CD8-positive, alpha-beta memory T cell (primary cell): ENCODE results near the gene XG. TPM values are rescaled to one million over a fixed set of nuclear protein-coding genes. Genes with fewer than 3 reads are reported as not detected.
"Not testable (repeated sequence)": the region's sequence is repeated elsewhere in the genome, so short reads cannot be mapped to it uniquely, and the experiment has no call there.

ENCODE experiments used
- CTCF ChIA-PET: fragments of 350-600 bp; sonication (Branson Sonifier 250); formaldehyde crosslinking; loops from one replicate; lab custom pipeline; 2021; ENCODE audit warnings: antibody characterized with exemption; lab: Charles Lee
- POLR2A ChIA-PET: fragments of 350-600 bp; sonication (Branson Sonifier 250); formaldehyde crosslinking; loops from one replicate; lab custom pipeline; 2021; ENCODE audit warnings: antibody characterized with exemption; lab: Charles Lee
- DNase-seq, 5 donors: peaks; one replicate each; pipeline versions ENCODE4 v3.0.0 to v3.0.0-alpha.2; 2020 to 2022; ENCODE audit warnings: mixed read lengths in 1 of 5
- H3K27ac ChIP-seq: one replicate; pipeline ENCODE4 v1.7.0; 2013; ENCODE audit warnings: low read depth, mild to moderate bottlenecking, low read length, moderate library complexity
- H3K27me3 ChIP-seq: 2 replicates; pipeline ENCODE4 v1.7.0; 2013; ENCODE audit warnings: low read length, mild to moderate bottlenecking; ENCODE audit not compliant: insufficient read depth, poor library complexity, severe bottlenecking
- H3K36me3 ChIP-seq: 2 replicates; pipeline ENCODE4 v1.7.0; 2013; ENCODE audit warnings: mild to moderate bottlenecking, low read length, moderate library complexity; ENCODE audit not compliant: insufficient read depth
- H3K4me1 ChIP-seq: 2 replicates; pipeline ENCODE4 v1.7.0; 2013; ENCODE audit warnings: mild to moderate bottlenecking, low read length, moderate library complexity; ENCODE audit not compliant: insufficient read depth
- H3K4me3 ChIP-seq: 2 replicates; pipeline ENCODE4 v1.7.0; 2013; ENCODE audit warnings: mild to moderate bottlenecking, low read length
- H3K9me3 ChIP-seq: 2 replicates; pipeline ENCODE4 v1.7.0; 2013; ENCODE audit warnings: mild to moderate bottlenecking, low read length
- H3K27ac Mint-ChIP-seq, 8 donors: one replicate each; pipeline ENCODE4 v1.8.0; 2020 to 2021; ENCODE audit warnings: mixed read lengths in 8 of 8, mild to moderate bottlenecking in 6 of 8, inconsistent platforms in 3 of 8, moderate library complexity in 3 of 8
- H3K27me3 Mint-ChIP-seq, 2 donors: one replicate each; pipeline ENCODE4 v1.8.0; 2020 to 2021; ENCODE audit warnings: mixed read lengths in 2 of 2, mild to moderate bottlenecking in 1 of 2, moderate library complexity in 1 of 2
- H3K36me3 Mint-ChIP-seq, 3 donors: one replicate each; pipeline ENCODE4 v1.8.0; 2020 to 2021; ENCODE audit warnings: mixed read lengths in 3 of 3, inconsistent platforms in 1 of 3, mild to moderate bottlenecking in 1 of 3
- H3K4me1 Mint-ChIP-seq, 3 donors: one replicate each; pipeline ENCODE4 v1.8.0; 2020 to 2021; ENCODE audit warnings: mixed read lengths in 3 of 3, inconsistent platforms in 1 of 3, mild to moderate bottlenecking in 1 of 3
- H3K4me3 Mint-ChIP-seq, 7 donors: one replicate each; pipeline ENCODE4 v1.8.0; 2020 to 2021; ENCODE audit warnings: mixed read lengths in 7 of 7, mild to moderate bottlenecking in 6 of 7, moderate library complexity in 4 of 7, inconsistent platforms in 2 of 7
- H3K9me3 Mint-ChIP-seq, 5 donors: one replicate each; pipeline ENCODE4 v1.8.0; 2020 to 2022; ENCODE audit warnings: mixed read lengths in 5 of 5, mild to moderate bottlenecking in 3 of 5, moderate library complexity in 2 of 5, inconsistent platforms in 1 of 5
- polyA plus RNA-seq: library from polyadenylated mRNA; unstranded; fragments of 300-500 nt; fragmentation: Illumina TruSeq; gene quantifications from one replicate; pipeline ENCODE4 v1.2.3, GENCODE V29; 2021
- total RNA-seq, 2 experiments: library from RNA; stranded (reverse); gene quantifications; one replicate each; pipeline ENCODE4 v1.2.3, GENCODE V29; 2021

The XG gene, protein sequence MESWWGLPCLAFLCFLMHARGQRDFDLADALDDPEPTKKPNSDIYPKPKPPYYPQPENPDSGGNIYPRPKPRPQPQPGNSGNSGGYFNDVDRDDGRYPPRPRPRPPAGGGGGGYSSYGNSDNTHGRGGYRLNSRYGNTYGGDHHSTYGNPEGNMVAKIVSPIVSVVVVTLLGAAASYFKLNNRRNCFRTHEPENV
- total RNA-seq (not detected), polyA plus RNA-seq (not detected)

GRCh38 chrX:2751874-2752300 lies at the start of gene XG:
Gene XG (plus strand): TSS chrX:2752040. CDS start chrX:2752275, 235 bp downstream.
- POLR2A ChIA-PET, H3K27me3 ChIP-seq, H3K4me1 Mint-ChIP-seq, H3K9me3 ChIP-seq, H3K36me3 Mint-ChIP-seq, H3K27ac ChIP-seq, H3K9me3 Mint-ChIP-seq, H3K27me3 Mint-ChIP-seq, H3K4me1 ChIP-seq, H3K4me3 ChIP-seq, DNase-seq, CTCF ChIA-PET, H3K36me3 ChIP-seq, H3K4me3 Mint-ChIP-seq: not testable (repeated sequence)
- H3K27ac Mint-ChIP-seq: peak within 1 kb of the TSS in 1 of 8 donors; percentile 63

DNA sequence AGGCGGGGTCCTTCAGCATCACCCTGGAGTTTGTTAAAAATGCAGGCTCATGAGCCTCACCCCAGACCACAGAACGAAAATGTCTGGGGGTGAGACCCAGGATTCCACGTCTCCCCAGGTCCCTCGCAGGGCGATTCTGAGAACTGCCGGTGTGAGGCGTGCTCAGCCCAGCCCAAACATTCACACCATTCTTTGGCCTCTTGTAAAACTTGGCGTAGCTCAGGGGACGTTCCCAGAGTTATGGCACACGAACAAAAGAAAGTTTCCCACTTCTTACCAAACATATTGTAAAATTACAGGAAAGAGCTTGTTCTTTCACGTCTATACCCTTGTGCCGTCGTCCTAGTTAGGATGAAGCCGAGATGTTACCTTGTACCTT lies 47.9 kb upstream of the XG start:
- H3K4me1 ChIP-seq: peaks cover 88% of the 10 kb centered on the region
- ChIA-PET POLR2A (no interaction called here), CTCF (no interaction called here)
- no peak for DNase-seq
- H3K36me3 Mint-ChIP-seq: peaks cover 0 to 55% (median 18%) of the 10 kb centered on the region in 3 donors
- H3K27ac ChIP-seq: no peak overlapping the region
- H3K9me3 ChIP-seq: no peaks in the 10 kb centered on the region
- peak overlapping the region; percentile 55 to 75 (median 63) for H3K4me3 Mint-ChIP-seq
- H3K27ac Mint-ChIP-seq: peak overlapping the region; percentile 79 to 97 (median 88)
- no peak overlapping the region for H3K4me3 ChIP-seq
- H3K27me3 ChIP-seq: no peaks in the 10 kb centered on the region
- H3K4me1 Mint-ChIP-seq: peaks cover 86 to 96% (median 95%) of the 10 kb centered on the region in 3 donors
- H3K27me3 Mint-ChIP-seq: no peaks in the 10 kb centered on the region
- H3K36me3 ChIP-seq: peaks cover 9% of the 10 kb centered on the region
- no peaks in the 10 kb centered on the region for H3K9me3 Mint-ChIP-seq

GRCh38 chrX:2705046-2705832 lies 46.6 kb upstream of the XG start:
- Histone ChIP-seq H3K9me3 (no peaks in the 10 kb centered on the region), H3K4me1 (peaks cover 88% of the 10 kb centered on the region), H3K27ac (no peak overlapping the region), H3K36me3 (peaks cover 4% of the 10 kb centered on the region), H3K4me3 (no peak overlapping the region), H3K27me3 (no peaks in the 10 kb centered on the region)
- peaks cover 0 to 49% (median 15%) of the 10 kb centered on the region in 3 donors for H3K36me3 Mint-ChIP-seq
- H3K4me1 Mint-ChIP-seq: peaks cover 89 to 96% (median 95%) of the 10 kb centered on the region in 3 donors
- H3K4me3 Mint-ChIP-seq: peak overlapping the region in 6 of 7 donors; percentile 1 to 70 (median 22)
- CTCF ChIA-PET: no interaction called here
- no peak for DNase-seq
- POLR2A ChIA-PET: no interaction called here
- H3K9me3 Mint-ChIP-seq: no peaks in the 10 kb centered on the region
- no peaks in the 10 kb centered on the region for H3K27me3 Mint-ChIP-seq
- peak overlapping the region; percentile 12 to 93 (median 62) for H3K27ac Mint-ChIP-seq

DNA sequence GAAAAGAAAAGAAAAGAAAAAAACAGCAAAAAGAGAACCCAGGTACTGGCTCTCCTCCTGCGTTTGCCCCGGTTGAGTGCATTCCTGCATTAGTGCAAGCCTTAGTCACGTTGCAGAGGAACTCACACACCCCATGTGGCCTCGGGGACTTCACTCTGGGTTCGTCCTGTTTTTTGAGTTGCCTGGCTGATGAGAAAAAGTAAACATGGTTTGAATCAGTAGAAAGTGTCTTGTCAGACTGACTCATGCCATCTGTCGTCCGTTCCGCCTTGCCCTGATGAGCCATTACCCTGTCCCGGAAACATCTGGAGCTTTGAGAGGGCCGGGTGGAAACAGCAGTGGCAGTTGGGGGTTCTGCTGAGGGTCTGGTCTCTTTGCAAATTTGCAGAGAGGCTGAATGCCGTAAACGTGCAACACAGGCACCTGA lies 44.5 kb upstream of the XG start:
- peaks cover 74% of the 10 kb centered on the region for H3K4me1 ChIP-seq
- no peaks in the 10 kb centered on the region for H3K9me3 Mint-ChIP-seq
- peak overlapping the region; percentile 74 to 94 (median 88) for H3K27ac Mint-ChIP-seq
- no peaks in the 10 kb centered on the region for H3K9me3 ChIP-seq
- POLR2A ChIA-PET: no interaction called here
- peaks cover 0 to 46% (median 9%) of the 10 kb centered on the region in 3 donors for H3K36me3 Mint-ChIP-seq
- no peaks in the 10 kb centered on the region for H3K36me3 ChIP-seq
- peaks cover 78 to 88% (median 81%) of the 10 kb centered on the region in 3 donors for H3K4me1 Mint-ChIP-seq
- CTCF ChIA-PET: no interaction called here
- no peaks in the 10 kb centered on the region for H3K27me3 ChIP-seq
- no peaks in the 10 kb centered on the region for H3K27me3 Mint-ChIP-seq
- no peak overlapping the region for H3K27ac ChIP-seq
- peak overlapping the region; percentile 1 to 80 (median 72) for H3K4me3 Mint-ChIP-seq
- peak in 4 of 5 donors; percentile 17 to 81 (median 36) for DNase-seq
- no peak overlapping the region for H3K4me3 ChIP-seq

DNA sequence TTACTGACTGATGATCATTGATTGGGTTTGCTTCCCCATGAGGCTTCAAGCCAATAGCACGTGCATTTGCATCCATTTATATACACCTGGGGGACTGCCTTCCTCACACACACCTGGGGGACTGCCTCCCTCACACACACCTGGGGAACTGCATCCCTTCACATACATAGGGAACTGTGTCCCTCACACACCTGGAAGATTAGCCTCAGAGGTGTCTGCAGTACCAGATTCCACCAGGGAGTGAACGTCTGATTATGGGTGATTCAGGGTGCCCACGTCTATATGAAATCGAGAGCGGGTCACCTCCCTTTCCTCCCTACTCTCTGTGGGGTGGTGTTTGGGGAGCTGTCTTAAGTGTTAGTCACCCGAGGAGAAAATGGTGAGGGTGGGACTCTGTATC lies 43.8 kb upstream of the XG start:
- Histone ChIP-seq H3K4me3 (no peak overlapping the region), H3K27ac (no peak overlapping the region), H3K36me3 (peaks cover 6% of the 10 kb centered on the region), H3K27me3 (no peaks in the 10 kb centered on the region), H3K9me3 (no peaks in the 10 kb centered on the region), H3K4me1 (peaks cover 67% of the 10 kb centered on the region)
- no peak for DNase-seq
- peak overlapping the region; percentile 78 to 94 (median 88) for H3K27ac Mint-ChIP-seq
- H3K9me3 Mint-ChIP-seq: no peaks in the 10 kb centered on the region
- H3K4me1 Mint-ChIP-seq: peaks cover 73 to 82% (median 75%) of the 10 kb centered on the region in 3 donors
- ChIA-PET CTCF (no interaction called here), POLR2A (no interaction called here)
- peaks cover 0 to 43% (median 8%) of the 10 kb centered on the region in 3 donors for H3K36me3 Mint-ChIP-seq
- peak overlapping the region; percentile 1 to 80 (median 72) for H3K4me3 Mint-ChIP-seq
- H3K27me3 Mint-ChIP-seq: no peaks in the 10 kb centered on the region

GRCh38 chrX:2708592-2709188 lies 43.1 kb upstream of the XG start:
- Histone ChIP-seq H3K9me3 (no peaks in the 10 kb centered on the region), H3K27me3 (no peaks in the 10 kb centered on the region), H3K27ac (no peak overlapping the region), H3K4me3 (no peak overlapping the region), H3K36me3 (peaks cover 9% of the 10 kb centered on the region), H3K4me1 (peaks cover 61% of the 10 kb centered on the region)
- H3K27ac Mint-ChIP-seq: peak overlapping the region; percentile 31 to 94 (median 88)
- H3K4me3 Mint-ChIP-seq: peak overlapping the region in 6 of 7 donors; percentile 70 to 80 (median 78)
- H3K9me3 Mint-ChIP-seq: no peaks in the 10 kb centered on the region
- H3K36me3 Mint-ChIP-seq: peaks cover 0 to 42% (median 6%) of the 10 kb centered on the region in 3 donors
- CTCF ChIA-PET: no interaction called here
- POLR2A ChIA-PET: no interaction called here
- H3K4me1 Mint-ChIP-seq: peaks cover 67 to 75% (median 68%) of the 10 kb centered on the region in 3 donors
- no peak for DNase-seq
- no peaks in the 10 kb centered on the region for H3K27me3 Mint-ChIP-seq

DNA sequence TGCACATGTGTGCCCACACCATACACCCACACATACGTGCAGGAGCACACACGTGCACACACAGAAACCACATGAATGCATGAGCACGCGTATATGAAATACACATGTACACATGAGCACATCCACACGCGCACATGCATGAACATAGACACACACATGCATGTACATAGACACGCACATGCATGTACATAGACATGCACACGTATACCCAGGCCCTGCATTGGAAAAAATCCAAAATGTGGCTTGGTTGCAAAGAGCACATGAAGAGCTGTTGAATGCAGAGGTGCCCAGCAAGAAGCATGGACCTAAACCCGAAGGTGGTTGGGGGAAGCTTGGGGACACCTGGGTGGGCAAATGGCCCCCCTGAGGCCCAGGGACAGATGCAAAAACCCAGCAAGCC lies 42.3 kb upstream of the XG start:
- no peak overlapping the region for H3K4me3 ChIP-seq
- H3K27ac ChIP-seq: peak overlapping the region; percentile 57
- POLR2A ChIA-PET: no interaction called here
- H3K4me1 ChIP-seq: peaks cover 55% of the 10 kb centered on the region
- no peaks in the 10 kb centered on the region for H3K27me3 ChIP-seq
- Mint-ChIP-seq H3K36me3 (peaks cover 0 to 44% (median 2%) of the 10 kb centered on the region in 3 donors), H3K27ac (peak overlapping the region; percentile 85 to 98 (median 89)), H3K4me1 (peaks cover 59 to 66% (median 62%) of the 10 kb centered on the region in 3 donors), H3K9me3 (no peaks in the 10 kb centered on the region), H3K27me3 (no peaks in the 10 kb centered on the region), H3K4me3 (peak overlapping the region; percentile 42 to 90 (median 77))
- peaks cover 9% of the 10 kb centered on the region for H3K36me3 ChIP-seq
- no peaks in the 10 kb centered on the region for H3K9me3 ChIP-seq
- CTCF ChIA-PET: no interaction called here
- DNase-seq: no peak
